Nephron progenitor cell (in vitro differentiated cells): ENCODE results near the gene PASK.

Experiments
- DNase-seq: peaks from one replicate; pipeline ENCODE4 v3.0.0; 2021
- H3K27ac Mint-ChIP-seq: 2 replicates; pipeline ENCODE4 v1.8.0; 2021; ENCODE audit warnings: mild to moderate bottlenecking, moderate library complexity, mixed read lengths
- H3K27me3 Mint-ChIP-seq: 2 replicates; pipeline ENCODE4 v1.8.0; 2021; ENCODE audit warnings: mild to moderate bottlenecking, low read depth, mixed read lengths; ENCODE audit not compliant: poor library complexity
- H3K36me3 Mint-ChIP-seq: 2 replicates; pipeline ENCODE4 v1.8.0; 2021; ENCODE audit warnings: low read depth, mixed read lengths
- H3K4me1 Mint-ChIP-seq: 2 replicates; pipeline ENCODE4 v1.8.0; 2021; ENCODE audit warnings: mixed read lengths
- H3K4me3 Mint-ChIP-seq: 2 replicates; pipeline ENCODE4 v1.8.0; 2021; ENCODE audit warnings: mild to moderate bottlenecking, moderate library complexity, mixed read lengths
- H3K9me3 Mint-ChIP-seq: 2 replicates; pipeline ENCODE4 v1.8.0; 2021; ENCODE audit warnings: mild to moderate bottlenecking, moderate library complexity, mixed read lengths
- TF ChIP-seq, protein P1 (sequence below): fragments of 200-600 bp; sonication (generic); IDR thresholded peaks from 2 replicates; pipeline ENCODE4 v1.5.0; 2021; ENCODE audit warnings: antibody characterized with exemption

Gene PASK

DNA sequence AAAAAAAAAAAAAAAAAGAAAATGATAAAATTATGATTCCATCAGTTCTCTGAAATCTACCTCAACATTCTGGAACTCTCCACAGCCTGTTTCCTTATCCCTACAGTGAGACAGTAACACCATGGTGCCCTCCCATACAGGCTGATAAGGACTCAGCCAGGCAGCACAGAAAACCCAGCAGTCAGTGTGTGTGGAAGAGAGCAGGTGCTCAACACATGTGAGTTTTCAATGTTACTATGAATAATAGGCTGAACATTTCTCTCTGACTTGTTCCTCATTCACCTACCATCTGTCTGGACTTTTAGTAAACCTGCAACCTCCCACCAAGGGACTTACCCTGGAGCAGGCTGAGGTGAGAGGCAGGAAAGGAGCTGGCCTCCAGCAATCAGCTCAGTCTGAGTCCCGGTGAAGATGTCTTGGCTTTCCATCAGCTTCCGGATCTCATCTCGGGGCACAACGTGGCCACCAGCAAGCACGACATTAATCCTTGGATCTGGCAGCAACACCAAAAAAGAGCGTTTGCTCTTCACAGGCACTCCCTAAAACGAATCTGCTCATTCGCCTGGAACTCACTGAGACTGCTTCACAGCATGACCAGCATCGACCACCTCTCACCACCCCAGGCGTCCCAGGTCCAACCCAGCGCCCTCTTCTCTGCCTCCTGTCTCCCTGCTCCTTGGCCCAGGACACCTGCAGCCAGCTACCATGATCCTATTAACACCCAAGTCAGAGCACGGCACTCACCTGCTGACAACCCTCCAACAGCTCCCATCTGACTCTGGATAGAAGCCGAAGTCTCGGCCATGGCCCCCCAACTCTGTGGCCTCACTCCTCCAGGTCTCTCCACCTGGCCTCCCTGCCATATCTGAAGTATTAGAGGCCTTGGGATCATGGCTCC is 16.5 kb downstream of the PASK start:
- H3K27me3 Mint-ChIP-seq: no peaks in the 10 kb centered on the region
- TF ChIP-seq, protein P1, sequence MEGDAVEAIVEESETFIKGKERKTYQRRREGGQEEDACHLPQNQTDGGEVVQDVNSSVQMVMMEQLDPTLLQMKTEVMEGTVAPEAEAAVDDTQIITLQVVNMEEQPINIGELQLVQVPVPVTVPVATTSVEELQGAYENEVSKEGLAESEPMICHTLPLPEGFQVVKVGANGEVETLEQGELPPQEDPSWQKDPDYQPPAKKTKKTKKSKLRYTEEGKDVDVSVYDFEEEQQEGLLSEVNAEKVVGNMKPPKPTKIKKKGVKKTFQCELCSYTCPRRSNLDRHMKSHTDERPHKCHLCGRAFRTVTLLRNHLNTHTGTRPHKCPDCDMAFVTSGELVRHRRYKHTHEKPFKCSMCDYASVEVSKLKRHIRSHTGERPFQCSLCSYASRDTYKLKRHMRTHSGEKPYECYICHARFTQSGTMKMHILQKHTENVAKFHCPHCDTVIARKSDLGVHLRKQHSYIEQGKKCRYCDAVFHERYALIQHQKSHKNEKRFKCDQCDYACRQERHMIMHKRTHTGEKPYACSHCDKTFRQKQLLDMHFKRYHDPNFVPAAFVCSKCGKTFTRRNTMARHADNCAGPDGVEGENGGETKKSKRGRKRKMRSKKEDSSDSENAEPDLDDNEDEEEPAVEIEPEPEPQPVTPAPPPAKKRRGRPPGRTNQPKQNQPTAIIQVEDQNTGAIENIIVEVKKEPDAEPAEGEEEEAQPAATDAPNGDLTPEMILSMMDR: no peak
- no peak for DNase-seq
- H3K27ac Mint-ChIP-seq: no peak overlapping the region
- H3K9me3 Mint-ChIP-seq: no peaks in the 10 kb centered on the region
- H3K4me1 Mint-ChIP-seq: no peaks in the 10 kb centered on the region
- H3K36me3 Mint-ChIP-seq: peaks cover 20% of the 10 kb centered on the region
- H3K4me3 Mint-ChIP-seq: no peak overlapping the region

DNA sequence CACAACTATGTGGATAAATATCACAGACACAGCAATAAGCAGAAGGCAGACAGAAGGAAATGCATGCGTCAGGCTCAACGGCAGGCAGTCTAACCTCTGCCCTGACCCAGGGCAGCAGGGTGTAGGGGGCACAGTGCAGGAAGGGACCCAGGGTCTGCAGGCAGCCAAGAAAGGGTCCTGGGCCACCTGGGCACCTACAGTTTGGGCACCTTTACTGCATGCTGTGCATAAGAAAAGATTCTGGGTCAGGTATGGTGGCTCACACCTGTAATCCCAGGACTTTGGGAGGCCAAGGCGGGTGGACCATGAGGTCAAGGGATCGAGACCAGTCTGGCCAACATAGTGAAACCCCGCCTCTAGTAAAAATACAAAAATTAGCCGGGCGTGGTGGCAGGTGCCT is 17.7 kb downstream of the PASK start:
- Mint-ChIP-seq H3K27me3 (no peaks in the 10 kb centered on the region), H3K9me3 (no peaks in the 10 kb centered on the region), H3K27ac (no peak overlapping the region), H3K36me3 (peaks cover 20% of the 10 kb centered on the region), H3K4me3 (no peak overlapping the region), H3K4me1 (no peaks in the 10 kb centered on the region)
- DNase-seq: no peak
- TF ChIP-seq, protein P1: no peak

DNA sequence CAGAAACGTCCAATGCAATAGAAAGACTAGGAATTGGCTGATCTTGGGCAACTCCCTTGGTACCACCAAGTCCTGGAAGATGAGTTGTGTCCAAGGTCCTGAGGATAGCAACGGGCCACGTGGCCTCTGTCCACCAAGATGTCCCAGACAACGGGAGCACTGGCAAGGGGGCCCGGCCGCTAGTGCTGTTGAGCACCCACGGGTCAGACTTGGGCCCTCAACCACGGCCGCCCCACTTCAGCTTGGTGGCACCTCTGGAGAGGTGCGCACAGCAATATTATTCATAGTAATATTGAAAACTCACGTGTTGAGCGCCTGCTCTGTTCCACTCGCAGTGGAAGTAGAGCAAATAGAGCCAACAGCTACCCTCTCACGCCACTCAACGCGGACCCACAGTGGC is 19.0 kb downstream of the PASK start:
- Mint-ChIP-seq H3K27me3 (no peaks in the 10 kb centered on the region), H3K4me3 (no peak overlapping the region), H3K9me3 (no peaks in the 10 kb centered on the region), H3K4me1 (no peaks in the 10 kb centered on the region), H3K27ac (no peak overlapping the region), H3K36me3 (peaks cover 20% of the 10 kb centered on the region)
- TF ChIP-seq, protein P1: no peak
- no peak for DNase-seq

DNA sequence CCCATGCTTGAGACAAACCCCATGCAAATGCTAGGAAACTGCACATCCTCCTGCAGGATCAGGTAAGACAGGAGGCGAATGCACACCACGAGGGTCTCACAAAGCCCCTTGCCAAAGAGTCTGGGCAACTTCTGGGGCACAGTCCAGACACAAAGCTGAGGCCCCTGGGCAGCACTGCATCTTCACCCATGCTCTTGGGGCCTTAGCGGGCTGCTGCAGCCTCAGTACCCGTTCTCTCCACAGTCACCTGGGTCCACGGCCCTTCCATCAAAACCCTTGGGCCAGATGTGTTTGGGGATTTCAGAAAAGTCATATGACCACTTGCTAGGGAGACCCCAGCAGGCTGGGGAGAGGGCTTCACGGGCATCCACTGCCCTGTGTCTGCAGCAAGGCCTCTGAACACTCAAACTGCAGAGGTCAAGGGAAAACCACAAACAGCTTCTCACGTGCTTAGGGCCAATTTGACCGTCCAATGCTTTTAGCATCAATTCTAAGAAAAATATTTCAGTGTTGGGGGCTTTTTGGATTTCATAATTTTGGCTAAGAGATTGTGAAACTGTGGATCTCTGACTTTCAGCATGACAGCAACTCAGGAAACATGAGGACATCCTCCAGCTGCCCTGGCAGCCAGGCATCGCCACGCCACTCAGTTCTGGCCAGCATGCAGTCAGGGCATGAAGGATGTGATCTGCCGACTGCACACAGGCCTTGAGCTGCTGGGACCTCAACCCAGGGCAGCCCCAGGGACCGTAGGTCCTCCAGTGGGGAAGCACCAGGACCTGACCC is 20.0 kb downstream of the PASK start:
- Mint-ChIP-seq H3K27me3 (no peaks in the 10 kb centered on the region), H3K9me3 (no peaks in the 10 kb centered on the region), H3K27ac (no peak overlapping the region), H3K36me3 (peaks cover 20% of the 10 kb centered on the region), H3K4me3 (no peak overlapping the region), H3K4me1 (no peaks in the 10 kb centered on the region)
- no peak for DNase-seq
- TF ChIP-seq, protein P1: no peak

DNA sequence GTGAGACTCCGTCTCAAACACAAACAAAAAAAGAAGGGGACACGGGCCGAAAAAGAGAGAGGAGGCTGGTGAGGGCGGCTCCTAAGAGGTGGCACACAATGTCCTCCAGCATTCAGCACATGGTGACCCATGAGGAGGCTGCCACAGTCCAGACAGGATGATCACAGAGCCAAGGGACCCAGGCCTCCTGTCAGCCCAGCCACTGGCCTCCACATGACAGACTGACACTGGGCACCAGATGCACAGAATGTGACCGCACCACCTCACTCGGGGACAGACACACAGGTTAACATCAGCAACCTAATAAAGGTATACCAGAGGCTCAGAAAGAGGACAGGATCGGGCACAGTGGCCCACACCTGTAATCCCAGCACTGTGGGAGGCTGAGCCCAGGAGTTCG is 21.0 kb downstream of the PASK start:
- H3K36me3 Mint-ChIP-seq: peaks cover 16% of the 10 kb centered on the region
- H3K27me3 Mint-ChIP-seq: no peaks in the 10 kb centered on the region
- TF ChIP-seq, protein P1: no peak
- DNase-seq: no peak
- no peak overlapping the region for H3K4me3 Mint-ChIP-seq
- H3K4me1 Mint-ChIP-seq: no peaks in the 10 kb centered on the region
- no peaks in the 10 kb centered on the region for H3K9me3 Mint-ChIP-seq
- no peak overlapping the region for H3K27ac Mint-ChIP-seq
